ENCODE data around the gene RAD51B. TPM values are rescaled to one million over a fixed set of nuclear protein-coding genes. Genes with fewer than 3 reads are reported as not detected.

The RAD51B gene
- total and polyA plus RNA-seq, 2 of the 13 experiments (the other 11 are each of a cell fraction or from before 2014, with no cell fraction given), result 7.0 to 9.5 TPM

DNA sequence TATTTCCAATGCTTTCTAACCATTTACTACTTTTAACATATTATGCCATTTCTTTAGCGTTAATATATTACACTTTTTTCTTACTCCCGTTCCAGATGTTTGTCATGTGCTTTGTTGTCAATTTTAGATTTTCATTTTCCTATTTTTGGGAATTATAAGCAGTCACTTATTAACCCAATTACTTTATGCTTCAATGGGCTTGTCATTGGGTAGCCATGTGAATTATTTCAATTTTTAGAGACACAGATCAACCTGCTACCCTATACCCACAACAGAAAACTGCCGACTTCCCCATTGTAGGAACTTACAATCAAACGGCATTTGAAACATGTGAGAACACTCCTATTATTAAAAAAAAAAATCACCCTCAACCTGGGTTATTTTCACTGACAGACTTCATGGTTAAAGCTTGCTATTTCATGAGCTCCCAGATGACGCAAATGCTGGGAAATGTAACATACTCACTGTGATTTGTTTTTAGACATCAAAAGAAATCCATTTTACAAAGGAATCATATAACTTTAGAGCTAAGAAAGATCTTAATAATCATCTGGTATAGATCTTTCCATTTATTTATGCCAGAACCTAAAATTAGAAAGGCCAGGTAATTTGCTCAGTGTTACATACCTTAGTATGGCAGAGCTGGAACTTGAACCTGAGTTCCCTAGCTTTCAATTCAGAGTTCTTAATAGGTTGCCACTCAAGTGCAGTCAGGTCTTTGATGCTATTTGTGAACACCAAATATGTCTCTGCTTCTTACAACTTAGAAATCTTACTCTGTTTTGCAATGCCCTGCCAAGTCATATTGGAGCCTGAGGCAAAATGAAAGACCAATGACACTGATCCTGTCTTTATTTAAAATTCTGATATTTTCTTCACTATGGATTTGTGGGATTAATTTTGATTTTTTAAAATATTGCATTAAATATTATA lies 340.4 kb downstream of the RAD51B start:
- no TSS peak for BruUV-seq (replicated peaks)
- Histone ChIP-seq H3K4me2 (ENCODE audit: low read depth, low read length) (no peak overlapping the region), H3K9me3 (ENCODE audit: low read length) (no peaks in the 10 kb centered on the region), H3K9ac (ENCODE audit: insufficient read depth, low read depth, low read length) (no peak overlapping the region), H3K79me2 (ENCODE audit: insufficient read depth, low read length) (no peaks in the 10 kb centered on the region), H3K27ac (ENCODE audit: extremely low read length, insufficient read depth, low read length) (no peak overlapping the region), H4K20me1 (ENCODE audit: insufficient read depth, low read length) (no peaks in the 10 kb centered on the region), H2AFZ (ENCODE audit: low read length) (no peak overlapping the region), H3K4me3 (replicated peaks in 1 of 3; ENCODE audit: insufficient read depth in 1 of 3, low read depth in 2 of 3, low read length in 3 of 3) (no peak overlapping the region), H3K36me3 (replicated peaks in 1 of 2; ENCODE audit: control insufficient read depth in 1 of 2, insufficient read depth in 2 of 2, low read length in 2 of 2) (no peaks in the 10 kb centered on the region), H3K4me1 (ENCODE audit: insufficient read depth, low read length) (peaks cover 28% of the 10 kb centered on the region), H3K27me3 (ENCODE audit: control insufficient read depth in 1 of 2, insufficient read depth in 2 of 2, low read length in 2 of 2) (no peaks in the 10 kb centered on the region)
- intact Hi-C loops (cut with micrococcal nuclease; ENCODE audit: unreplicated experiment) (no loop called here), in situ Hi-C loops (cut with HindIII; ENCODE audit: extremely low pct_ligation_motif_present, low pct_unique_long_range_greater_than_20kb) (no loop called here)
- 98% methylated on average over 5 of the region's 5 CpGs for WGBS (ENCODE audit: low lambda C conversion rate)
- no peak for TF ChIP-seq RARA (CRISPR knock-in tag; IDR thresholded peaks at IDR 0.05)
- TF ChIP-seq TBX2 (CRISPR knock-in tag; IDR thresholded peaks at IDR 0.05; ENCODE audit: borderline replicate concordance), result no peak
- no peak for TF ChIP-seq XRCC5 (optimal IDR thresholded peaks at IDR 0.05; ENCODE audit: low read length)
- TF ChIP-seq FOXP1 (IDR thresholded peaks at IDR 0.05), result no peak
- no peak for TF ChIP-seq FOXP1 (CRISPR knock-in tag; IDR thresholded peaks at IDR 0.05)
- no peak for TF ChIP-seq BRD4 (CRISPR knock-in tag; IDR thresholded peaks at IDR 0.05)
- no peak for TF ChIP-seq NFE2 (CRISPR knock-in tag; IDR thresholded peaks at IDR 0.05)
- no peak for FAIRE-seq
- ATAC-seq, result no peak
- ChIA-PET POLR2A (no interaction called here), CTCF (ENCODE audit: low intra/inter-chr PET ratio, low total read pairs) (no interaction called here)
- DNase-seq (ENCODE audit: low spot score), result no peak

DNA sequence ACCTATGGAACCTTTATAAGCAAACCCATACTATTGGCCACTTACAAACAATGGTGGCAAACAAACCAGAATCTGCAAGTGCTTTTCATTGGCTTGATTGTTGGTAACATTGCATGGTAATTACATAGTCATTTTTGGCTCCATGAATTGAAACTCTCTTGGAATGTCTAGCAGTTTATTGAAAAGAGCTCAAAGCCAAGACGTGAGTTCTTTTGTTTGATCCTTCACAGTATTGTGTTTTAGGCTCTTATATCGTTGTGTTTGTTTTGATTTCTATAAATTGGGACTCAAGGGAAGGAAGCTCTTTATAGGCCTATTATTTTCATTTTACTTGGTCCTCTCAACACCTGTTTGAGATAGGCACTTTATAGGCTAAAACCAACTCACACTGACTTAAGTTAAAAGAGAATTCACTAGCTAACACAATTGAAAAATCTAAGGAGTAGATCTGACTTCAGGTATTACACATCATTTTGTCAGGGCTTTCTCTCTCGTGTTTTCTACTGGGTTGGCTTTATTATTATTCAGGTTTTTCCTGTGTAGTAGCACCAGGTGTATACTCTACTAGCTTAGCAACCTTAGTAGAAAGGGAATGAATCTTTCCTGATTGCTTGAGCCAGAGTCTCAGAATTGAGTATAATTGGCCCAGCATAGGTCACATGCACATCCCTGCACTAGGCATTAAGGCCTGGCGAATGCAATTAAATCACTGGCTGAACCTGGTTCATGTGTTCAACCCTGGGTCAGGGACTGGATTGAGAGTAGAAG lies 341.4 kb downstream of the RAD51B start:
- H3K4me3 ChIP-seq (replicated peaks in 1 of 3; ENCODE audit: insufficient read depth in 1 of 3, low read depth in 2 of 3, low read length in 3 of 3), result no peak overlapping the region
- H4K20me1 ChIP-seq (ENCODE audit: insufficient read depth, low read length), result no peaks in the 10 kb centered on the region
- WGBS (ENCODE audit: low lambda C conversion rate), result 95% methylated on average over 4 of the region's 4 CpGs
- ATAC-seq (no peak), DNase-seq (ENCODE audit: low spot score) (no peak), FAIRE-seq (no peak)
- H3K27me3 ChIP-seq (ENCODE audit: control insufficient read depth in 1 of 2, insufficient read depth in 2 of 2, low read length in 2 of 2), result no peaks in the 10 kb centered on the region
- ChIA-PET POLR2A (interaction anchor here (0.6 kb wide), 1 partner anchor 632 kb away, joined by 3 read pairs; the partner anchor contains the start of gene ZFP36L1), CTCF (ENCODE audit: low intra/inter-chr PET ratio, low total read pairs) (no interaction called here)
- H3K27ac ChIP-seq (ENCODE audit: extremely low read length, insufficient read depth, low read length), result no peak overlapping the region
- no peaks in the 10 kb centered on the region for H3K36me3 ChIP-seq (replicated peaks in 1 of 2; ENCODE audit: control insufficient read depth in 1 of 2, insufficient read depth in 2 of 2, low read length in 2 of 2)
- no TSS peak for BruUV-seq (replicated peaks)
- intact Hi-C loops (cut with micrococcal nuclease; ENCODE audit: unreplicated experiment), result no loop called here
- peaks cover 35% of the 10 kb centered on the region for H3K4me1 ChIP-seq (ENCODE audit: insufficient read depth, low read length)
- in situ Hi-C loops (cut with HindIII; ENCODE audit: extremely low pct_ligation_motif_present, low pct_unique_long_range_greater_than_20kb), result no loop called here
- H2AFZ ChIP-seq (ENCODE audit: low read length), result no peak overlapping the region
- no peak overlapping the region for H3K4me2 ChIP-seq (ENCODE audit: low read depth, low read length)
- no peaks in the 10 kb centered on the region for H3K9me3 ChIP-seq (ENCODE audit: low read length)
- no peaks in the 10 kb centered on the region for H3K79me2 ChIP-seq (ENCODE audit: insufficient read depth, low read length)
- H3K9ac ChIP-seq (ENCODE audit: insufficient read depth, low read depth, low read length), result no peak overlapping the region
- no peak for TF ChIP-seq NAIF1 (CRISPR knock-in tag; IDR thresholded peaks at IDR 0.05; ENCODE audit: borderline replicate concordance)
- TF ChIP-seq ZNF790 (CRISPR knock-in tag; IDR thresholded peaks at IDR 0.05; ENCODE audit: borderline replicate concordance), result no peak
- TF ChIP-seq ZNF317 (CRISPR knock-in tag; IDR thresholded peaks at IDR 0.05), result no peak
- TF ChIP-seq ZNF7 (CRISPR knock-in tag; IDR thresholded peaks at IDR 0.05), result no peak
- no peak for TF ChIP-seq SRF (IDR thresholded peaks at IDR 0.05; ENCODE audit: low read depth, low read length)
- TF ChIP-seq, protein P1, sequence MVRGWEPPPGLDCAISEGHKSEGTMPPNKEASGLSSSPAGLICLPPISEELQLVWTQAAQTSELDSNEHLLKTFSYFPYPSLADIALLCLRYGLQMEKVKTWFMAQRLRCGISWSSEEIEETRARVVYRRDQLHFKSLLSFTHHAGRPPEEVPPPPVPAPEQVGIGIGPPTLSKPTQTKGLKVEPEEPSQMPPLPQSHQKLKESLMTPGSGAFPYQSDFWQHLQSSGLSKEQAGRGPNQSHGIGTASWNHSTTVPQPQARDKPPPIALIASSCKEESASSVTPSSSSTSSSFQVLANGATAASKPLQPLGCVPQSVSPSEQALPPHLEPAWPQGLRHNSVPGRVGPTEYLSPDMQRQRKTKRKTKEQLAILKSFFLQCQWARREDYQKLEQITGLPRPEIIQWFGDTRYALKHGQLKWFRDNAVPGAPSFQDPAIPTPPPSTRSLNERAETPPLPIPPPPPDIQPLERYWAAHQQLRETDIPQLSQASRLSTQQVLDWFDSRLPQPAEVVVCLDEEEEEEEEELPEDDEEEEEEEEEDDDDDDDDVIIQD (CRISPR knock-in tag; IDR thresholded peaks at IDR 0.05; ENCODE audit: low read depth), result no peak
- no peak for TF ChIP-seq NPAS2 (CRISPR knock-in tag; IDR thresholded peaks at IDR 0.05; ENCODE audit: borderline replicate concordance)
- TF ChIP-seq ZNF746 (CRISPR knock-in tag; IDR thresholded peaks at IDR 0.05), result no peak
- no peak for TF ChIP-seq ZC3H13 (CRISPR knock-in tag; IDR thresholded peaks at IDR 0.05)
- no peak for TF ChIP-seq JUNB (CRISPR knock-in tag; IDR thresholded peaks at IDR 0.05; ENCODE audit: borderline replicate concordance)
- TF ChIP-seq ZSCAN22 (CRISPR knock-in tag; IDR thresholded peaks at IDR 0.05), result no peak

Data from HepG2 (cell line).